ENCODE measurements around the gene NR3C1.

DNA sequence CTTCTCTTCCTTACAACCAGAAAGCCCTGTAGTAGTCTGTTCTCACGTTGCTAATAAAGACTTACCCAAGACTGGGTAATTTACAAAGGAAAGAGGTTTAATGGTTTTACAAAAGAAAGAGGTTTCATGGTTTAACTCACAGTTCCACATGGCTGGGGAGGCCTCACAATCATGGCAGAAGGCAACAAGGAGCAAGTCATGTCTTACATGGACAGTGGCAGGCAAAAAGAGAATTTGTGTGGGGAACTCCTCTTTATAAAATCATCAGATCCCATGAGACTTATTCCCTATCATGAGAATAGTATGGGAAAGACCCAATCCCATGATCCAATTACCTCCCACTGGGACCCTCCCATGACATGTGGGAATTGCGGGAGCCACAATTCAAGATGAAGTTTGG is 164.9 kb downstream of the NR3C1 start:
- TF ChIP-seq, protein P1, sequence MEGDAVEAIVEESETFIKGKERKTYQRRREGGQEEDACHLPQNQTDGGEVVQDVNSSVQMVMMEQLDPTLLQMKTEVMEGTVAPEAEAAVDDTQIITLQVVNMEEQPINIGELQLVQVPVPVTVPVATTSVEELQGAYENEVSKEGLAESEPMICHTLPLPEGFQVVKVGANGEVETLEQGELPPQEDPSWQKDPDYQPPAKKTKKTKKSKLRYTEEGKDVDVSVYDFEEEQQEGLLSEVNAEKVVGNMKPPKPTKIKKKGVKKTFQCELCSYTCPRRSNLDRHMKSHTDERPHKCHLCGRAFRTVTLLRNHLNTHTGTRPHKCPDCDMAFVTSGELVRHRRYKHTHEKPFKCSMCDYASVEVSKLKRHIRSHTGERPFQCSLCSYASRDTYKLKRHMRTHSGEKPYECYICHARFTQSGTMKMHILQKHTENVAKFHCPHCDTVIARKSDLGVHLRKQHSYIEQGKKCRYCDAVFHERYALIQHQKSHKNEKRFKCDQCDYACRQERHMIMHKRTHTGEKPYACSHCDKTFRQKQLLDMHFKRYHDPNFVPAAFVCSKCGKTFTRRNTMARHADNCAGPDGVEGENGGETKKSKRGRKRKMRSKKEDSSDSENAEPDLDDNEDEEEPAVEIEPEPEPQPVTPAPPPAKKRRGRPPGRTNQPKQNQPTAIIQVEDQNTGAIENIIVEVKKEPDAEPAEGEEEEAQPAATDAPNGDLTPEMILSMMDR (IDR thresholded peaks at IDR 0.05; ENCODE audit: poor library complexity), result no peak
- TF ChIP-seq EZH2phosphoT487 (IDR thresholded peaks at IDR 0.05; ENCODE audit: low read depth, severe bottlenecking, unreplicated experiment), result no peak
- no peak for TF ChIP-seq EZH2 (IDR thresholded peaks at IDR 0.05; ENCODE audit: borderline replicate concordance)
